COLO829 (cell line): ENCODE measurements around the gene ITM2C.

Experiments used
- DNase-seq: peaks from one replicate; pipeline ENCODE4 v3.0.0; 2012; ENCODE audit warnings: low spot score

Gene ITM2C

GRCh38 chr2:230893338-230893737 is 28.6 kb downstream of the ITM2C start:
- no peak for DNase-seq

GRCh38 chr2:230893841-230894781 is 29.4 kb downstream of the ITM2C start:
- no peak for DNase-seq

GRCh38 chr2:230895536-230896345 is 31.0 kb downstream of the ITM2C start:
- no peak for DNase-seq

- DNase-seq, result no peak
These were observed 31.8 kb downstream of the ITM2C start for GRCh38 chr2:230896346-230897115.

- DNase-seq, result no peak
These were observed 33.4 kb downstream of the ITM2C start for GRCh38 chr2:230898016-230898712.

- DNase-seq, result no peak
These were observed 34.0 kb downstream of the ITM2C start for GRCh38 chr2:230898713-230899091.

- peak; percentile 29 for DNase-seq
These were observed 34.5 kb downstream of the ITM2C start for GRCh38 chr2:230899287-230899686.

- no peak for DNase-seq
These were observed 35.0 kb downstream of the ITM2C start for GRCh38 chr2:230899786-230900185.

- DNase-seq, result no peak
These were observed 35.7 kb downstream of the ITM2C start for GRCh38 chr2:230900336-230900995.

GRCh38 chr2:230901006-230901405 is 36.3 kb downstream of the ITM2C start:
- no peak for DNase-seq

GRCh38 chr2:230902180-230902899 is 37.6 kb downstream of the ITM2C start:
- DNase-seq, result peak; percentile 65

GRCh38 chr2:230903231-230904150 is 38.7 kb downstream of the ITM2C start:
- DNase-seq, result no peak

GRCh38 chr2:230904856-230905447 is 40.2 kb downstream of the ITM2C start:
- no peak for DNase-seq

- no peak for DNase-seq
These were observed 41.0 kb downstream of the ITM2C start for GRCh38 chr2:230905448-230906421.

GRCh38 chr2:230906471-230907230 is 41.9 kb downstream of the ITM2C start:
- no peak for DNase-seq

- DNase-seq, result no peak
These were observed 42.8 kb downstream of the ITM2C start for GRCh38 chr2:230907361-230908091.
